NOMO-1 treated with dmso at 0.1 percent for 144 hours (cell line): ENCODE results near the gene TMEM232.
"Not testable (repeated sequence)": the region's sequence is repeated elsewhere in the genome, so short reads cannot be mapped to it uniquely, and the experiment has no call there.

Experiments
- DNase-seq: peaks from one replicate; lab custom pipeline; 2025; ENCODE audit not compliant: unreplicated experiment; lab: John Stamatoyannopoulos, UW

TMEM232 gene

GRCh38 chr5:110625376-110625999, 101.0 kb downstream of the TMEM232 start:
- DNase-seq = no peak

- no peak for DNase-seq
Observed at GRCh38 chr5:110623874-110624273, 102.6 kb downstream of the TMEM232 start.

- no peak for DNase-seq
Observed at GRCh38 chr5:110618941-110619340, 107.5 kb downstream of the TMEM232 start.

GRCh38 chr5:110616009-110616408, 110.5 kb downstream of the TMEM232 start:
- no peak for DNase-seq

GRCh38 chr5:110612794-110613247, 113.7 kb downstream of the TMEM232 start:
- DNase-seq = no peak

GRCh38 chr5:110611817-110612216, 114.7 kb downstream of the TMEM232 start:
- no peak for DNase-seq

GRCh38 chr5:110594866-110595265, 131.6 kb downstream of the TMEM232 start:
- DNase-seq = no peak

- no peak for DNase-seq
Observed at GRCh38 chr5:110590187-110590586, 136.3 kb downstream of the TMEM232 start.

GRCh38 chr5:110588286-110588980, 138.0 kb downstream of the TMEM232 start:
- DNase-seq = no peak

- DNase-seq = no peak
Observed at GRCh38 chr5:110580625-110581024, 145.8 kb downstream of the TMEM232 start.

GRCh38 chr5:110572729-110573128, 153.7 kb downstream of the TMEM232 start:
- DNase-seq = no peak

GRCh38 chr5:110562191-110562590, 164.3 kb downstream of the TMEM232 start:
- DNase-seq = no peak

GRCh38 chr5:110561510-110561909, 165.0 kb downstream of the TMEM232 start:
- no peak for DNase-seq

- no peak for DNase-seq
Observed at GRCh38 chr5:110549301-110549700, 177.2 kb downstream of the TMEM232 start.

- DNase-seq = no peak
Observed at GRCh38 chr5:110548171-110548570, 178.3 kb downstream of the TMEM232 start.

GRCh38 chr5:110547495-110547894, 179.0 kb downstream of the TMEM232 start:
- DNase-seq = no peak

GRCh38 chr5:110545716-110546115, 180.8 kb downstream of the TMEM232 start:
- DNase-seq = no peak

- no peak for DNase-seq
Observed at GRCh38 chr5:110544603-110545002, 181.9 kb downstream of the TMEM232 start.

GRCh38 chr5:110542949-110543348, 183.5 kb downstream of the TMEM232 start:
- DNase-seq = no peak

- DNase-seq = no peak
Observed at GRCh38 chr5:110536120-110537115, 190.1 kb downstream of the TMEM232 start.

GRCh38 chr5:110535146-110535545, 191.3 kb downstream of the TMEM232 start:
- DNase-seq = not testable (repeated sequence)
